Kidney (tissue), 14 donors: Measurements from ENCODE around the gene TRAF4. TPM values are rescaled to one million over a fixed set of nuclear protein-coding genes. Genes with fewer than 3 reads are reported as not detected.

Experiments
- DNase-seq, 5 donors: peaks; one replicate each; pipeline ENCODE4 v3.0.0-alpha.2; 2013 to 2020
- FAIRE-seq: peaks from 2 replicates; lab custom pipeline; 2012; peaks lifted over from hg19 to GRCh38; lab: Jason Lieb, UNC
- H3K27ac ChIP-seq, 2 donors: one replicate each; pipeline ENCODE4 v1.7.0; 2013; ENCODE audit warnings: low read depth in 2 of 2, low read length in 2 of 2, inconsistent platforms in 1 of 2
- H3K27me3 ChIP-seq: one replicate; pipeline ENCODE4 v1.7.1; 2013; ENCODE audit warnings: low read length, inconsistent platforms; ENCODE audit not compliant: control insufficient read depth, insufficient read depth
- H3K36me3 ChIP-seq, 3 donors: one replicate each; pipeline versions ENCODE4 v1.7.0 to v1.7.1; 2013; ENCODE audit warnings: low read length in 3 of 3, control low read depth in 1 of 3, inconsistent platforms in 1 of 3; ENCODE audit not compliant: insufficient read depth in 3 of 3, control insufficient read depth in 2 of 3
- H3K4me1 ChIP-seq, 3 donors: one replicate each; pipeline versions ENCODE4 v1.7.0 to v1.7.1; 2013; ENCODE audit warnings: low read length in 3 of 3, inconsistent platforms in 1 of 3, low read depth in 1 of 3; ENCODE audit not compliant: control insufficient read depth in 2 of 3, insufficient read depth in 2 of 3
- H3K4me3 ChIP-seq, 3 donors: one replicate each; pipeline versions ENCODE4 v1.7.0 to v1.8.1; 2013; ENCODE audit warnings: low read length in 3 of 3, control low read depth in 1 of 3, inconsistent platforms in 1 of 3
- H3K9ac ChIP-seq, 3 donors: one replicate each; pipeline versions ENCODE4 v1.7.0 to v1.7.1; 2013; ENCODE audit warnings: low read length in 3 of 3, control low read depth in 1 of 3, inconsistent platforms in 1 of 3
- H3K9me3 ChIP-seq, 3 donors: one replicate each; pipeline versions ENCODE4 v1.7.0 to v1.7.1; 2013; ENCODE audit warnings: low read length in 3 of 3, control low read depth in 1 of 3, inconsistent platforms in 1 of 3; ENCODE audit not compliant: control insufficient read depth in 2 of 3, insufficient read depth in 1 of 3
- CTCF ChIP-seq: IDR thresholded peaks from 3 replicates; pipeline ENCODE4 v1.5.1; 2012; ENCODE audit warnings: mild to moderate bottlenecking, moderate library complexity, borderline replicate concordance; ENCODE audit not compliant: insufficient read depth; ENCODE audit errors: extremely low read depth
- intact Hi-C: fragments of 100-400 bp; cut with DNase I; formaldehyde crosslinking; loops from one replicate; pipeline ENCODE4 v1.11.1; 2022
- polyA plus RNA-seq: library from polyadenylated mRNA; stranded (reverse); fragments of 350-450 nt; fragmentation: Illumina TruSeq; extraction: RNeasy Lipid Tissue Mini Kit (QIAGEN cat#74804); gene quantifications from one replicate; pipeline ENCODE4 v1.2.3, GENCODE V29; 2014; ENCODE audit warnings: low read depth, low replicate concordance; ENCODE audit not compliant: insufficient read depth
- total RNA-seq: library from RNA; stranded (reverse); fragmentation: NEBNext Ultra II Directional; extraction: Animal tissue kit (Norgen Biotek cat#: 25700); gene quantifications from one replicate; pipeline ENCODE4 v1.2.1, GENCODE V29; 2021
- donor health status: control.
- donor health status: control.
- donor health status: control.
- donor health status: control.
- donor health status: control.
- donor health status: DM: yes; HTN: yes; CAD: no.
- donor health status: Normal renal cell carcinoma (clear cell type).

Gene TRAF4
- total and polyA plus RNA-seq, 2 donors from 2014 or later: 53.4 to 118 TPM

GRCh38 chr17:28726226-28726626, 17.6 kb upstream of the TRAF4 start, which contains the start of gene TLCD1:
TSS of gene TLCD1 (minus strand) at chr17:28726233. CDS start at chr17:28726097, 136 bp downstream.
- peaks cover 0 to 21% (median 3%) of the 10 kb centered on the region in 3 donors for H3K4me1 ChIP-seq
- FAIRE-seq (no peak), DNase-seq (peak; percentile 83 to 95 (median 84))

GRCh38 chr17:28726627-28727491, 17.0 kb upstream of the TRAF4 start:
- peak overlapping the region; percentile 58 to 95 (median 75) for H3K4me3 ChIP-seq
- peak; percentile 100 for TF ChIP-seq CTCF
- no peaks in the 10 kb centered on the region for H3K9me3 ChIP-seq
- DNase-seq (peak; percentile 98), FAIRE-seq (no peak)
- peaks cover 0 to 16% (median 0%) of the 10 kb centered on the region in 3 donors for H3K4me1 ChIP-seq
- H3K36me3 ChIP-seq: peaks cover 5 to 23% (median 11%) of the 10 kb centered on the region in 3 donors
- H3K9ac ChIP-seq: peak overlapping the region; percentile 15 to 62 (median 34)
- no peaks in the 10 kb centered on the region for H3K27me3 ChIP-seq
- intact Hi-C loops: no loop called here
- H3K27ac ChIP-seq: peak overlapping the region; percentile 96 to 99

More at GRCh38 chr17:28726226-28726626, 17.6 kb upstream of the TRAF4 start, which contains the start of gene TLCD1:
- intact Hi-C loops: no loop called here
- H3K4me3 ChIP-seq: peak within 1 kb of the TSS; percentile 58 to 95 (median 75)
- H3K27ac ChIP-seq: peak within 1 kb of the TSS; percentile 96 to 99
- H3K36me3 ChIP-seq: peaks cover 8 to 23% (median 16%) of the 10 kb centered on the region in 3 donors
- no peak for TF ChIP-seq CTCF
- H3K9me3 ChIP-seq: no peaks in the 10 kb centered on the region
- H3K9ac ChIP-seq: peak within 1 kb of the TSS in 2 of 3 donors; percentile 67 to 68
- H3K27me3 ChIP-seq: no peaks in the 10 kb centered on the region

GRCh38 chr17:28728364-28729200, 15.2 kb upstream of the TRAF4 start, which contains the start of gene NEK8:
TSS of gene NEK8 (plus strand) at chr17:28728788. CDS start at chr17:28728814, 26 bp downstream.
- Histone ChIP-seq H3K36me3 (peaks cover under 1 to 9% (median under 1%) of the 10 kb centered on the region in 3 donors), H3K4me1 (peaks cover 0 to 16% (median 0%) of the 10 kb centered on the region in 3 donors), H3K27ac (peak within 1 kb of the TSS; percentile 96 to 99), H3K4me3 (peak within 1 kb of the TSS; percentile 75 to 95 (median 92)), H3K9me3 (no peaks in the 10 kb centered on the region), H3K9ac (peak within 1 kb of the TSS; percentile 35 to 79 (median 71)), H3K27me3 (no peaks in the 10 kb centered on the region)
- peak; percentile 96 to 98 (median 97) for DNase-seq
- FAIRE-seq: no peak
- intact Hi-C loops: no loop called here
- TF ChIP-seq CTCF: no peak
